ENCODE measurements around the gene PLPP2.

PLPP2 gene

DNA sequence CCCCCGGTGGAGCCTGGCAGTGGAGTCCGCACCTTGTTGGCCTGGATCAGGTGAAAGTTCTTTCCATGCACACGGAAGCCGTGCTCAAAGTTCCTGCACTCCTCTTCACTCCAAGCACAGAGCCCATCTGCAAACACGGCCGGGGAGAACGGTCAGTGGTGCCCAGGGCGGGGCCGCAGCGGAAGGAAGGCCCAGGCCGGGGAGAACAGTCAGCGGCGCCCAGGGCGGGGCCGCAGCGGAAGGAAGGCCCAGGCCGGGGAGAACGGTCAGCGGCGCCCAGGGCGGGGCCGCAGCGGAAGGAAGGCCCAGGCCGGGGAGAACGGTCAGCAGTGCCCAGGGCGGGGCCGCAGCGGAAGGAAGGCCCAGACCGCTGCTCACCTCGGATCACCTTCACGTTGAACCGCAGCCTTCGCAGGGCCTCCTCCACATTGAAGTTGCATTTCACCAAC lies 20.6 kb upstream of the PLPP2 start:
- Histone ChIP-seq H3K36me3 (ENCODE audit: control insufficient read depth, insufficient read depth, low read length) (peaks cover 5% of the 10 kb centered on the region), H3K27ac (ENCODE audit: low read depth, low read length) (no peak overlapping the region), H3K4me3 (ENCODE audit: low read length) (no peak overlapping the region), H3K9ac (ENCODE audit: low read length) (no peak overlapping the region), H3K4me1 (ENCODE audit: control insufficient read depth, insufficient read depth, low read length) (no peaks in the 10 kb centered on the region), H3K27me3 (ENCODE audit: control insufficient read depth, insufficient read depth, low read length) (no peaks in the 10 kb centered on the region)

DNA sequence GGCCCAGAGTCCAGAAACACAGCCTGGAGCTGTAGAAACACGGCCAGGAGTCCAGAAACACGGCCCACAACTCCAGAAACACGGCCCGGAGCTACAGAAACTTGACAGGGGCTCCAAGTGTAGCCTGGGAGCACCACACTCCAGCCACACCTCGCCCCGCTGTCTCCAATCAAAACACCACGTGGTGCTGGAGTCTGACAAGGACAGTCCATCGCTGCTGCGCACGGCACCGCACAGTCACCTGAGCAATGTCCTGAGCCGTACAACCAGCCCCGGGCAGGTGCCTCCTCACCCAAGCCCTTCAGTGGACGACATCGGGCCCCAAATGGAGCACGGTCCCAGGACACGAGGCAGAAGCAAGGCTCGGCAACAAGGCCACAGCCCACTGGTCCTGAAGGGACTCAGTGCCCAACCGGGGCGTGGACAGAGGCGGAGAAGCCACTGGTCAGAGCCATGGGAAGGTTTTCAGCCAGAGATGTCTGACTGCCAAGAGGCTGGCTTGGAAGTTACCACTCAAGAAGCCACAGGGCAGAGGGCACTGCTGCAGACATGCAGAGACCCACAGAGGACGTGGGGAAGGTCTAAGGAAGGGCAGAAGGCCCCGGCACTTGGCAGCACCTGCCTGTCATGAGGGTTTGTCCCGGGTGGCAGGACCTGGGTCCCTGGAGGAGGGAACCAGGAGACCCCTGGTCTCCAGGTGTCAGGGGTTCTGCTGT lies 19.7 kb upstream of the PLPP2 start:
- Histone ChIP-seq H3K27ac (ENCODE audit: low read depth, low read length) (no peak overlapping the region), H3K9ac (ENCODE audit: low read length) (no peak overlapping the region)

DNA sequence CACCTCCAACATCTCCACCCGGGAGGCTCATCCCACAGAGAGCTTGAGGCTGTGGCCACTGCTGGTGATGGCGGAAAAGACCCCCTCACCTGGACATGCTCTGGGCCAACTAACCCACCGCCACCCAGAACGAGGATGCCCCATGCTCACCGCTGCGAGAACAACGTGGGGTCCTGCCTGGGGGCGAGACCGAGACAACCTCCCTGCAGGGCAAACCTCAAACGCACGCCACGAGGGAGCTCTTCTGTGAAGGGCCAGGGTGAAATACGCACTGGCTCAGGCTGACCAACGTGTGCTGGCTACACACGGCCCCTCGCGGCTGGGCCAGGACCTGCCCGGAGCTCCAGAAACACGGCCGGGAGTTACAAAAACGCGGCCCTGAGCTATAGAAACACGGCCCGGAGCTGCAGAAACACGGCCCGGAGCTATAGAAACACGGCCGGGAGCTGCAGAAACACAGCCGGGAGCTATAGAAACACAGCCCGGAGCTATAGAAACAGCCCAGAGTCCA lies 19.0 kb upstream of the PLPP2 start:
- H3K4me1 ChIP-seq (ENCODE audit: control insufficient read depth, insufficient read depth, low read length), result no peaks in the 10 kb centered on the region
- H3K36me3 ChIP-seq (ENCODE audit: control insufficient read depth, insufficient read depth, low read length), result peaks cover 5% of the 10 kb centered on the region
- no peak overlapping the region for H3K9ac ChIP-seq (ENCODE audit: low read length)
- no peaks in the 10 kb centered on the region for H3K27me3 ChIP-seq (ENCODE audit: control insufficient read depth, insufficient read depth, low read length)
- H3K4me3 ChIP-seq (ENCODE audit: low read length), result peak overlapping the region; percentile 14
- H3K27ac ChIP-seq (ENCODE audit: low read depth, low read length), result no peak overlapping the region

More for the DNA sequence above, 19.7 kb upstream of the PLPP2 start:
- no peak overlapping the region for H3K4me3 ChIP-seq (ENCODE audit: low read length)
- H3K36me3 ChIP-seq (ENCODE audit: control insufficient read depth, insufficient read depth, low read length), result peaks cover 5% of the 10 kb centered on the region
- no peaks in the 10 kb centered on the region for H3K27me3 ChIP-seq (ENCODE audit: control insufficient read depth, insufficient read depth, low read length)
- H3K4me1 ChIP-seq (ENCODE audit: control insufficient read depth, insufficient read depth, low read length), result no peaks in the 10 kb centered on the region

DNA sequence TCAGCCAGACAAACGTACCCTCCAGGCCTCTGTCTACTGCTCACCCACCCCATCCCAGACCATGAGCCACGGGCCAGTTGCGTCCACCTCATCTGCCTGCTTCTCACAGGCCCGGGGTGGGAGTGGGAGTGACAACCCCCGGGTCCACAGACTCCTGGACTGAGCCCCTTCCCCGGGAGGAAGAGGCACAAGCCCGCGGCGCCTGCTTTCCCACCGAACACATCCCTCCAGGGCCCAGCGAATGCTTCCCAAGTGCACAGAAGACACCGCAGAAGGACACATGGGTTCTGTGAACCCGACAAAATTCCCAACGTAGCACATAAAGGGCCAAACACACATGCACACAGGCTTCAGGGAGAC lies 18.0 kb upstream of the PLPP2 start:
- Histone ChIP-seq H3K4me3 (ENCODE audit: low read length) (peak overlapping the region; percentile 3), H3K27me3 (ENCODE audit: control insufficient read depth, insufficient read depth, low read length) (no peaks in the 10 kb centered on the region), H3K36me3 (ENCODE audit: control insufficient read depth, insufficient read depth, low read length) (peaks cover 5% of the 10 kb centered on the region), H3K27ac (ENCODE audit: low read depth, low read length) (no peak overlapping the region), H3K9ac (ENCODE audit: low read length) (no peak overlapping the region), H3K4me1 (ENCODE audit: control insufficient read depth, insufficient read depth, low read length) (no peaks in the 10 kb centered on the region)

DNA sequence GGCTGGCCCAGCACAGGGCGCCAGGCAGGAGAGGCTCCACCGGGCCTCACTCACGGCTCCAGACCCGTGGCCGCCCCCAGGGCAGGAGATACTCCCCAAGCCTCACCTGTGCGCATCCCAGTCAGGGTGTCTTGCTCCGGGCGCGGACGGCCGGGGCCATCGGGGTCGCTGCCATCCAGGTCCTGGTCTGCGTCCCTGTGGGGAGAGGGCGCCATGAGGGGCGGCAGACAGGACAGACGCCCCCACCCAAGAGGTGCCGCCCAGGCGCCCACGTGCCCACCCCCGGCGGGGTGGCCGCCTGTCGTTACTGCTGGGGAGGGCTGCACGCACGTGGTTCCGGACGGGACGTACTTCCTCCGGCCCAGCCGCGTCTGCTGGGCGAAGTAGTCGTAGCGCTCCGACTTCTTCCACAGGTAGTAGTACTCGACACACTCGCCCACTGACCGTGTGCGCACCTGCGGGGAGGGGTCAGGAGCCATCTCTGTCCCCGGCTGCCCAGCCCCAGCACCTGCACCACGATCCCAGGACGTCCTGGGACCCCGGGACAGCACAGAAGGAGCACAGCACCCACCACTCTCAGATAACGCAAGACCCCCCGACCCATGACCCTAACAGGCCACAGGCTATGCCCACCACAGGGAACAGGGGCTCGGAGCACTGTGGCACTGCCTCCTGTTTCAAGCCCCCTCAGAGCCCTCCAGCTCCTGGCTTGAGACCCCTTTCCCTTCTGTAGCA lies 17.4 kb upstream of the PLPP2 start:
- no peak overlapping the region for H3K27ac ChIP-seq (ENCODE audit: low read depth, low read length)
- H3K4me1 ChIP-seq (ENCODE audit: control insufficient read depth, insufficient read depth, low read length), result no peaks in the 10 kb centered on the region
- no peak overlapping the region for H3K4me3 ChIP-seq (ENCODE audit: low read length)
- no peaks in the 10 kb centered on the region for H3K27me3 ChIP-seq (ENCODE audit: control insufficient read depth, insufficient read depth, low read length)
- H3K36me3 ChIP-seq (ENCODE audit: control insufficient read depth, insufficient read depth, low read length), result peaks cover 5% of the 10 kb centered on the region
- H3K9ac ChIP-seq (ENCODE audit: low read length), result no peak overlapping the region

DNA sequence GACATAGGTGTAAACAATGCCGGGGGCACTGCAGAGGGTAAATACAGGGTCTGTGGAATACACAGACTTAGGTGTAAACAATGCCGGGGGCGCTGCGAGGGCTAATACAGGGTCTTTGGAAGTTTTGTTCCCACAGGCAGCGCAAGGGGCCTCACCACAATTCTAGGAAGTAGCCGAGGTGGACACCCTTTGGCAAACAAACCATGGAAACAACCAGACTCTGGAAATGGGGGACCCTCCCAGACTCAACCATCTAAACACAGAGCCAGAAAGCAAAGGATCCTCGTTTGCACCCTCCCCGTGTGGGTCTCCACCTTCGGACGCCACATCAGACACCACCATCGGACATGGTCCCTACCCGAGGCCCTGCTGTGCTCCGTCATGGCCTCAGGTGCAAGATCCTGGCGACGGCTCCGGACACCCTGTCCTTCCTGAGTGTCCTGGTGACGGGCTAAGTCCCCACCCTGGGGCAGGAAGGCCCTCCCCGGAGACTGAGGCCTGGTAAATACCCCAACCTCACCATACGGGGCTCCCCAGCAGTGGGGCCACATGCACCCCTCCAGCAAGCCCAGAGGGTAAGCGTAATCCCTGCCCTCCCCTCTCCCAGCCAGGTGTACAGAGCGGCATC lies 16.7 kb upstream of the PLPP2 start:
- no peaks in the 10 kb centered on the region for H3K27me3 ChIP-seq (ENCODE audit: control insufficient read depth, insufficient read depth, low read length)
- peaks cover 5% of the 10 kb centered on the region for H3K36me3 ChIP-seq (ENCODE audit: control insufficient read depth, insufficient read depth, low read length)
- no peak overlapping the region for H3K9ac ChIP-seq (ENCODE audit: low read length)
- no peaks in the 10 kb centered on the region for H3K4me1 ChIP-seq (ENCODE audit: control insufficient read depth, insufficient read depth, low read length)
- no peak overlapping the region for H3K4me3 ChIP-seq (ENCODE audit: low read length)
- H3K27ac ChIP-seq (ENCODE audit: low read depth, low read length), result no peak overlapping the region

DNA sequence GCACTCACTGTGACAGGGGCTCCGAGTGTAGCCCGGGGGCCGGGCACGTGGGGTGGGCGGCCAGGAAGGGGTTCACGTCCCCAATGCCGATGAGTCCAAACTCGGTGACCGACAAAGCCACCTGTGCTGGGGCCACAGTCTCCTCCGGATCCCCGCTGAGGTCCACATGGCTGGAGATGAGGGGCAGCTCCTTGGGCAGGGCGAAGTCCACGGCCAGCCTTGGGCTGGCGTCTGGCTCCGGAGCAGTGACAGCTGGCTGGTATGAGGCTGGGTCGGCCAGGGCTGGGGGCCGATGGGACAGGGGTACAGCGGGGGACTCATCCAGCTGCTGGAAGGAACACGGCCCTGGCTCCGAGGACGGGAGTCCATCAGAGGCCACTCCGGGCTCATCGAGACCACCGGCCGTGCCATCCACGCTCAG lies 15.9 kb upstream of the PLPP2 start:
- Histone ChIP-seq H3K9ac (ENCODE audit: low read length) (no peak overlapping the region), H3K36me3 (ENCODE audit: control insufficient read depth, insufficient read depth, low read length) (peaks cover 5% of the 10 kb centered on the region), H3K4me3 (ENCODE audit: low read length) (no peak overlapping the region), H3K4me1 (ENCODE audit: control insufficient read depth, insufficient read depth, low read length) (no peaks in the 10 kb centered on the region), H3K27me3 (ENCODE audit: control insufficient read depth, insufficient read depth, low read length) (no peaks in the 10 kb centered on the region), H3K27ac (ENCODE audit: low read depth, low read length) (no peak overlapping the region)

DNA sequence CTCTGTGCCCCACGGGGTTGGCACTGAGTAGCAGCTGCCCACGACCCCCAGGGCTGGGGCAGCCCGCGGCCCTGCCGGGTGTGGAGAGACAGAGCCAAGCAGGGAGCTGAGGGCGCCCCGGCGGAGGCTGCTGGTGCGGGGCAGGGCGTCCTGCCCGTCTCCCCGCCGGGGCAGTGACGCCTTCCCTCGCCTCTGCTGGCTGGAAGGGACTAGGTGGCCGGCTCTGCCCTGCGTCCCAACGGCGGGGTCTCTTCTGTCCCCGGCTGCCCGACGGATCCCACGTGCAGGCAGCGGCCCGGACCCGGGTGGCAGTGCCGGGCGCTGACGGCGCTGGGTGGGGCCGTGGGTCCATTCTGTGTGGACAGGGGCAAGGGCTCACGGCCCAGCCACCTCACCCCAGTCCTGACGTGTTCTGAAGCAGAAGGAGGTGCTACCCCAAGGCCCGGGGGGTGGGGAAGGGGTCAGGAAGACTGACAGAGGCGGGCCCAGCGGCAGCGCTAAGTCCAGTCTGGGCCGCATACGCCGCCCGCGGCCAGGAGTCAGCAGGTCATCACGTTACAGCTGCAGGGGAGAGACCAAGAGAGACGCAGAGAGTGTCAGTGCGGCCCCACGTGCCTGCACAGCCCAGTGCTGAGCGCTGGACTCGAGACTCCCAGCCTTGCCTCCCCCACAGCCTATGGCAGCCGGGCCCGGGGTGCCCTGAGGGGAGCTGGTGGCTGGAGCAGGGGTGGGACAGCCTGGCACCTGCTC lies 15.1 kb upstream of the PLPP2 start:
- Histone ChIP-seq H3K4me3 (ENCODE audit: low read length) (no peak overlapping the region), H3K4me1 (ENCODE audit: control insufficient read depth, insufficient read depth, low read length) (no peaks in the 10 kb centered on the region), H3K9ac (ENCODE audit: low read length) (no peak overlapping the region), H3K27ac (ENCODE audit: low read depth, low read length) (no peak overlapping the region), H3K27me3 (ENCODE audit: control insufficient read depth, insufficient read depth, low read length) (no peaks in the 10 kb centered on the region), H3K36me3 (ENCODE audit: control insufficient read depth, insufficient read depth, low read length) (peaks cover 2% of the 10 kb centered on the region)

DNA sequence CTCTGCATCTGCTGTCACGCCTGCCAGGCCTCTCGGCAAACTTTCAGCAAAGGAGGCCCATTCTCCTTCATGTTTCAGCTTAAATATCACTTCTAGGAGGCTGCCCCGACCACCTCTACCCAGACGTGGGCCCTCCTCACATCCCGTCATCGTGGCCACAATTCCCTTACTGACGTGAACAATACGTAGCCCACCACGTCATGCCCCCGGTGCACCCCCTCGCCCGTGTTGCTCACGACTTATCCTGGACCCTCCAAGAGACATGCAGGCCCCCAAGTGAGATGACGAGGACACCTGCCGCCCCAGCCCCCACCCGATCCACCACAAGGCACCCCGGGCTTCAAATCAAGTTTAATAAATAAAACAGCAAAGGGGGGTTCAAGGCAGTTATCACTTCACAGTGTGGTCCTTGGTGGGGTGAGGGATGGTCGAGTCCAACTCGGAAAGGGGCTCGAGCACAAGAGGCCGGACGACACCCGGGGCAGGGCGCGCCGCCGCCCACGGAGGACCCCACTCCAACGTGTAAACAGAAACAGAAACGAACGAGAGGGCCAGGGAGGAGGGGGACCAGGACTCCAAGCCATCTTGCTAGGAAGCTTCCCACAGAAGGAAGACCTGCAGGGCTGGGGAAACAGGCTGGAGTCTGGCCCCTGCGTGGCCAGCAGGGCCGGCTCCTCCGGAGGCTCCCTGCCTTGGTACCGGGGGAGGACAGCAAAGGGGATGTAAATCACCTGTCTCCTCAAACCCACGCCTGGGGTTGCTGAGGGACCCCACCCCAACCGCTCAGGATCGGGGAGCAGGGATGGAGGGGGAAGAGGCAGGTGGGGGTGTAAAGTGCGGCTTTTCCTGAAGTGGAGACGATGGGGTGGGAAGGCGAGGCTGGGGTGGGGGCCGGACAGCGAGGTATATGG lies 14.3 kb upstream of the PLPP2 start:
- Histone ChIP-seq H3K4me3 (ENCODE audit: low read length) (no peak overlapping the region), H3K27ac (ENCODE audit: low read depth, low read length) (no peak overlapping the region), H3K4me1 (ENCODE audit: control insufficient read depth, insufficient read depth, low read length) (no peaks in the 10 kb centered on the region), H3K27me3 (ENCODE audit: control insufficient read depth, insufficient read depth, low read length) (no peaks in the 10 kb centered on the region), H3K9ac (ENCODE audit: low read length) (no peak overlapping the region), H3K36me3 (ENCODE audit: control insufficient read depth, insufficient read depth, low read length) (peaks cover 2% of the 10 kb centered on the region)

DNA sequence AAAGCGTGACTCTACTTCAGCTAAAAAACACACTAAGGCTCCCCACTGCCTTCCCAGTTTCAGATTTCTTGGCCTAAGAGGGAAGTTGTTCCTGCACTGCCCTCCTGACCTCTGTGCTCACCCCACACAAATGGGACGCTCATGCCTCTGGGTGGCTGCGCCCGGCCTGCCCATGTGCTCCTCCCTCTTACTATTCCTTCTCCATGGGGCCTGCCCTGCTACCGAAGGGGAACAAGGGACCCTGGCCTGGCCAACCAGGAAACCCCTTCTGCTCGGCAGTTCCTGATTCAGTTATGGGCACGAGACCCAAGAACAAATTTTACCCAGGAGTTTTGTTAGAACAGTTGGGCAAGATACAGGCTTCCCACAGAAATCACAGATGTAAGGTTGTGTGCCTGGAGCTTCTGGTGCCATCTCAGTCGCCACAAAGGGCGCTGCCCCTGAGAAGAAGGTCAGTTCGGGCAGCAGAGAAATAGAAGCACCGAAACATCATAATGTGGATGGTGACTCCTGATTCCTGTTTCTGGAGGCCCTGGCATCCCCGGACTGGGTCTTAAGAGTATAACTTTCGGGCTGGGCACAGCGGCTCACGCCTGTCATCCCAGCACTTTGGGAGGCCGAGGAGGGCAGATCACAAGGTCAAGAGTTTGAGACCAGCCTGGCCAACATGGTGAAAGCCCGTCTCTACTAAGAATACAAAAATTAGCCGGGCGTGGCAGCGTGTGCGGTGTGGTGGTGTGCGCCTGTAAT lies 5.4 kb upstream of the PLPP2 start:
- H3K4me1 ChIP-seq (ENCODE audit: control insufficient read depth, insufficient read depth, low read length), result peaks cover 6% of the 10 kb centered on the region
- no peak overlapping the region for H3K27ac ChIP-seq (ENCODE audit: low read depth, low read length)
- H3K27me3 ChIP-seq (ENCODE audit: control insufficient read depth, insufficient read depth, low read length), result peaks cover 27% of the 10 kb centered on the region
- no peaks in the 10 kb centered on the region for H3K36me3 ChIP-seq (ENCODE audit: control insufficient read depth, insufficient read depth, low read length)
- no peak overlapping the region for H3K4me3 ChIP-seq (ENCODE audit: low read length)
- no peak overlapping the region for H3K9ac ChIP-seq (ENCODE audit: low read length)

All from rectal smooth muscle tissue (tissue), 1 donor.